NCI-H2196 (cell line): ENCODE data around the gene CCDC40.

Experiments used
- DNase-seq: peaks from one replicate; lab custom pipeline; 2025; ENCODE audit not compliant: unreplicated experiment; lab: John Stamatoyannopoulos, UW

The CCDC40 gene

DNA sequence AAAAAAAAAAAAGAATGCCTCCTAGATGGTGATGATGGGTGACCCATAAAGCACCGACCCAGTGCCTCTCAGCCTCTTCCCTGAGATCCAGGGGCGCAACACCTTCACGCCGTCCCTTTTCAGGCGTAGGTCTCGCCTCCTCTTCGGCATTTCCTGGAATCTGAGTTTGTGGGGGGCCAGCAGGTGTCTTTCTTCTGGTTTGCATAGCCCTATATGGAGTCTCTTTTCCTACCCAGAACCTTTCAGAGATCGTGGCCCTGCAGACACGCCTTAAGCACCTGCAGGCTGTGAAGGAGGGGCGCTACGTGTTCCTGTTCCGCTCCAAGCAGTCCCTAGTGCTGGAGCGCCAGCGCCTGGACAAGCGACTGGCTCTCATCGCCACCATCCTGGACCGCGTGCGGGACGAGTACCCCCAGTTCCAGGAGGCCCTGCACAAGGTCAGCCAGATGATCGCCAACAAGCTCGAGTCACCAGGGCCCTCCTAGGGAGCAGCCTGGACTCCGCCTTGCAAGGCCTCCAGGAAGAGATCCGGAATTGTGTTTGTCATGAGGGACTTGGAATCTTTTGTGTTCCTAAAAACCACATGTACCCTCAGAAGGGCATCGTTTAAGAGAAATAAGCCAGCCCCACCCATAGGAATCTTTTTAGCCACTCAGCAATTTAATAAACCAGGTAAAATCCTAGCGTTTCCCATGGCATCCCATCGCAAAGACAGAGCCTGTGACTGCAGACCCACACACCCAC lies 63.0 kb downstream of the CCDC40 start:
- DNase-seq: no peak

DNA sequence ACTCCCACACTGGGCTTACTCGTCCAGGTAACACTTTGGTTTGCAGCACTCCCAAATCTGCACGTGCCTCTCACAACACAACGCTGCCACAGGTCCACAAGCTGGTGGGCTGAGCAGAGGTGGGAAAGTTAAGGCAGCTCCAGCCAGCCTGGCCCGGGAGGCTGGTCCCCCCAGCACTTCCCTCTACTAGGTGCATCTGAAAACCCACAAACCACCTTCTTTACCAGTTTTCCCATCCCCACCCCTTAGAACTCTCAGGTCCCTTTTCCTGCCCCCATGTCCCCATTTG lies 63.5 kb downstream of the CCDC40 start:
- DNase-seq: no peak

- DNase-seq: peak; percentile 98
These were observed 64.8 kb downstream of the CCDC40 start, which contains the start of gene GAA for GRCh38 chr17:80101011-80101945. TSS of gene GAA (plus strand) at chr17:80101581. CDS start at chr17:80104587, 3,006 bp downstream.

DNA sequence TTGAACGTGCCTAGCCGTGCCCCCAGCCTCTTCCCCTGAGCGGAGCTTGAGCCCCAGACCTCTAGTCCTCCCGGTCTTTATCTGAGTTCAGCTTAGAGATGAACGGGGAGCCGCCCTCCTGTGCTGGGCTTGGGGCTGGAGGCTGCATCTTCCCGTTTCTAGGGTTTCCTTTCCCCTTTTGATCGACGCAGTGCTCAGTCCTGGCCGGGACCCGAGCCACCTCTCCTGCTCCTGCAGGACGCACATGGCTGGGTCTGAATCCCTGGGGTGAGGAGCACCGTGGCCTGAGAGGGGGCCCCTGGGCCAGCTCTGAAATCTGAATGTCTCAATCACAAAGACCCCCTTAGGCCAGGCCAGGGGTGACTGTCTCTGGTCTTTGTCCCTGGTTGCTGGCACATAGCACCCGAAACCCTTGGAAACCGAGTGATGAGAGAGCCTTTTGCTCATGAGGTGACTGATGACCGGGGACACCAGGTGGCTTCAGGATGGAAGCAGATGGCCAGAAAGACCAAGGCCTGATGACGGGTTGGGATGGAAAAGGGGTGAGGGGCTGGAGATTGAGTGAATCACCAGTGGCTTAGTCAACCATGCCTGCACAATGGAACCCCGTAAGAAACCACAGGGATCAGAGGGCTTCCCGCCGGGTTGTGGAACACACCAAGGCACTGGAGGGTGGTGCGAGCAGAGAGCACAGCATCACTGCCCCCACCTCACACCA lies 65.7 kb downstream of the CCDC40 start:
- no peak for DNase-seq

DNA sequence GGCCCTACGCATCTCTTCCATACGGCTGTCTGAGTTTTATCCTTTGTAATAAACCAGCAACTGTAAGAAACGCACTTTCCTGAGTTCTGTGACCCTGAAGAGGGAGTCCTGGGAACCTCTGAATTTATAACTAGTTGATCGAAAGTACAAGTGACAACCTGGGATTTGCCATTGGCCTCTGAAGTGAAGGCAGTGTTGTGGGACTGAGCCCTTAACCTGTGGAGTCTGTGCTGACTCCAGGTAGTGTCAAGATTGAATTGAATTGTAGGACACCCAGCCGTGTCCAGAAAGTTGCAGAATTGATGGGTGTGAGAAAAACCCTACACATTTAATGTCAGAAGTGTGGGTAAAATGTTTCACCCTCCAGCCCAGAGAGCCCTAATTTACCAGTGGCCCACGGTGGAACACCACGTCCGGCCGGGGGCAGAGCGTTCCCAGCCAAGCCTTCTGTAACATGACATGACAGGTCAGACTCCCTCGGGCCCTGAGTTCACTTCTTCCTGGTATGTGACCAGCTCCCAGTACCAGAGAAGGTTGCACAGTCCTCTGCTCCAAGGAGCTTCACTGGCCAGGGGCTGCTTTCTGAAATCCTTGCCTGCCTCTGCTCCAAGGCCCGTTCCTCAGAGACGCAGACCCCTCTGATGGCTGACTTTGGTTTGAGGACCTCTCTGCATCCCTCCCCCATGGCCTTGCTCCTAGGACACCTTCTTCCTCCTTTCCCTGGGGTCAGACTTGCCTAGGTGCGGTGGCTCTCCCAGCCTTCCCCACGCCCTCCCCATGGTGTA lies 66.4 kb downstream of the CCDC40 start:
- no peak for DNase-seq

GRCh38 chr17:80103449-80104085 lies 67.1 kb downstream of the CCDC40 start:
- no peak for DNase-seq

- peak; percentile 80 for DNase-seq
These were observed 68.0 kb downstream of the CCDC40 start for GRCh38 chr17:80104321-80104955.

DNA sequence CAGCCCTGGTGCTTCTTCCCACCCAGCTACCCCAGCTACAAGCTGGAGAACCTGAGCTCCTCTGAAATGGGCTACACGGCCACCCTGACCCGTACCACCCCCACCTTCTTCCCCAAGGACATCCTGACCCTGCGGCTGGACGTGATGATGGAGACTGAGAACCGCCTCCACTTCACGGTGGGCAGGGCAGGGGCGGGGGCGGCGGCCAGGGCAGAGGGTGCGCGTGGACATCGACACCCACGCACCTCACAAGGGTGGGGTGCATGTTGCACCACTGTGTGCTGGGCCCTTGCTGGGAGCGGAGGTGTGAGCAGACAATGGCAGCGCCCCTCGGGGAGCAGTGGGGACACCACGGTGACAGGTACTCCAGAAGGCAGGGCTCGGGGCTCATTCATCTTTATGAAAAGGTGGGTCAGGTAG lies 68.5 kb downstream of the CCDC40 start:
- no peak for DNase-seq

DNA sequence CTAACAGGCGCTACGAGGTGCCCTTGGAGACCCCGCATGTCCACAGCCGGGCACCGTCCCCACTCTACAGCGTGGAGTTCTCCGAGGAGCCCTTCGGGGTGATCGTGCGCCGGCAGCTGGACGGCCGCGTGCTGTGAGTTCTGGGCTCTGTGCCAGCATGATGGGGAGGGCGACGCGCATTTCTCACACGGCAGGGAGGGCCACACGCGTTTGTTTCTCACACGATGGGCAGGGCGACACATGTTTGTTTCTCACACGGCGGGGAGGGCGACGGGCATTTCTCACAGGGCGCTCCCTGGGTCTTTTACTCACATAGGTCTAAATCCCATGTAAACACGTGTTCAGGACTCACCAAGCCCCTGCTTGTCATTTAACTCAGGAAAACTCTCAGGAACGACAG lies 69.3 kb downstream of the CCDC40 start:
- no peak for DNase-seq

- no peak for DNase-seq
These were observed 69.7 kb downstream of the CCDC40 start for GRCh38 chr17:80106176-80106575.

- DNase-seq: no peak
These were observed 70.3 kb downstream of the CCDC40 start for GRCh38 chr17:80106751-80107150.

DNA sequence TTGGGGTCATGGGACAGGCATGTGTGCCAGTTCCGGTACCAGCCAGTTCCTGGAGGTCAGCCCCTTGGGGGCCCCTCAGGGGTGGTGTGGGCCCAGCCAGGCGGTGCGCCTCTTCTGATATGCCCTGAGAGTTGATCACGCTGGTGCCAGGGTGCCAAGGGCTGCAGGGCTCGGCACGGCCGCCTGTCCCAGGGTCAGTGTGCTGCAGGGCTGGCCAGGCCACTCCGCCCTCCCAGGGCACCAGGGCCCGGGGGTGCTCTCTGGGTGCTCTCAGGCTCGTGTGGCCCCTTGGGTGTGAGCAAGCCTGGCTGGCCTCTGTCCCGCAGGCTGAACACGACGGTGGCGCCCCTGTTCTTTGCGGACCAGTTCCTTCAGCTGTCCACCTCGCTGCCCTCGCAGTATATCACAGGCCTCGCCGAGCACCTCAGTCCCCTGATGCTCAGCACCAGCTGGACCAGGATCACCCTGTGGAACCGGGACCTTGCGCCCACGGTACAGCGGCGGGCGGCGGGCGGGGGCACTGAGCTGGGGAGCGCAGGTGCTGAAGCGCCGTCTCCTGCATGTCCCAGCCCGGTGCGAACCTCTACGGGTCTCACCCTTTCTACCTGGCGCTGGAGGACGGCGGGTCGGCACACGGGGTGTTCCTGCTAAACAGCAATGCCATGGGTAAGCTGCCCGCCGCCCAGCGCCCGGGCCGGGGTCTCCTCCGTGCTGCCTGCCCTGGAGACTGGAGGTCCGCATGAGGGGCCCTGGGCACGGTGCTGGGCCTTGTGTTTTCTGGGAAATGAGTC lies 71.0 kb downstream of the CCDC40 start:
- DNase-seq: no peak

DNA sequence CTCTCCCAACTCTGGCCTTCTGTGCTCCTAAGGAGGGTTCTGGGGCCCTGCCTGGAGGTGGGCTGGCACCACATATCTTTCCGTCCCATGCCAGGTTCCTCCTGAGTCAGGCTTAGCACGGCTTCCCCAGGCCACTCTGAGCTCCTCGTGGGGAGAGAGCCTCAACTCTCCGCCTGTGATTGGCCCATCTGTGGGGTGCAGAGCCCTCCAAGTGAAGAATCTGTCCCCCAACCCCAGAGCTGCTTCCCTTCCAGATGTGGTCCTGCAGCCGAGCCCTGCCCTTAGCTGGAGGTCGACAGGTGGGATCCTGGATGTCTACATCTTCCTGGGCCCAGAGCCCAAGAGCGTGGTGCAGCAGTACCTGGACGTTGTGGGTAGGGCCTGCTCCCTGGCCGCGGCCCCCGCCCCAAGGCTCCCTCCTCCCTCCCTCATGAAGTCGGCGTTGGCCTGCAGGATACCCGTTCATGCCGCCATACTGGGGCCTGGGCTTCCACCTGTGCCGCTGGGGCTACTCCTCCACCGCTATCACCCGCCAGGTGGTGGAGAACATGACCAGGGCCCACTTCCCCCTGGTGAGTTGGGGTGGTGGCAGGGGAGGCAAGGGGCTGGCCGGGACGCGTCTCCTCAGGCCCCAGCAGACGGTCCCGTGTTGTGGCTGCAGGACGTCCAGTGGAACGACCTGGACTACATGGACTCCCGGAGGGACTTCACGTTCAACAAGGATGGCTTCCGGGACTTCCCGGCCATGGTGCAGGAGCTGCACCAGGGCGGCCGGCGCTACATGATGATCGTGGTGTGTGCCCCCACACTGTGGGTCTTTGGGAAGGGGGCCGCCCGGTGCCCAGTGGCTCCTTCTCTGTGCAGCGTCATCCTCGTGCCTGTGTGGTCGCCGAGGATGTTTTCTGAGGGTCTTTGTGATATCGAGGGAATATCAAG lies 71.9 kb downstream of the CCDC40 start:
- DNase-seq: no peak

DNA sequence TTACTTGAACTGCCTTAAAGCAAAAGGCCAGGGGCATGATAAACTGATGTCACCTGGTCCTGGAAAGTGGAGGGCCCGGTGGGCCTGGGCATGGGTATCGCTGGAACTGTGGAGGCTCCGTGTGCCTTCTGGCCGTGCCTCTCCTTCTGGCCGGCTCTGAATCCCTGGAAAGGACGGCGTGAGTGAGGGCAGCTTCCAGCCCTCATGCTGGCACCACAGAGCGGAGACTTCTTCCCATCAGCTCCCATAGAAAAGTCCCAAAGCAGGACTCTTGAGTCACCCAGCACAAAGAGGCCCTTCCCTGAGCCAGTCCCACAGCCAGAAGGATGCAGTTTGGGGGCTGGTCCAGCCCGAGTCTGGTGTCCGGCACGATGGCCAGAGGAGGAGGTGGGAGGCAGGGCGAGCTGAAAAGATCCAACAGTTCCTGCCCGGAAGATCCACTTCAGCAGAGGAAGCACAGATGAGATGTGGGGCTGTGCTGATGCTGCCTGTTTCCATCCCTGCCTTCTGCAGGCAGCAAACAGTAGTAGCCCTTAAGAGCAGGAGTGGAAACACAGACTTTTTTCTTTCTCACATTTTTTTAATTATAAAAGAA lies 72.7 kb downstream of the CCDC40 start:
- DNase-seq: no peak

DNA sequence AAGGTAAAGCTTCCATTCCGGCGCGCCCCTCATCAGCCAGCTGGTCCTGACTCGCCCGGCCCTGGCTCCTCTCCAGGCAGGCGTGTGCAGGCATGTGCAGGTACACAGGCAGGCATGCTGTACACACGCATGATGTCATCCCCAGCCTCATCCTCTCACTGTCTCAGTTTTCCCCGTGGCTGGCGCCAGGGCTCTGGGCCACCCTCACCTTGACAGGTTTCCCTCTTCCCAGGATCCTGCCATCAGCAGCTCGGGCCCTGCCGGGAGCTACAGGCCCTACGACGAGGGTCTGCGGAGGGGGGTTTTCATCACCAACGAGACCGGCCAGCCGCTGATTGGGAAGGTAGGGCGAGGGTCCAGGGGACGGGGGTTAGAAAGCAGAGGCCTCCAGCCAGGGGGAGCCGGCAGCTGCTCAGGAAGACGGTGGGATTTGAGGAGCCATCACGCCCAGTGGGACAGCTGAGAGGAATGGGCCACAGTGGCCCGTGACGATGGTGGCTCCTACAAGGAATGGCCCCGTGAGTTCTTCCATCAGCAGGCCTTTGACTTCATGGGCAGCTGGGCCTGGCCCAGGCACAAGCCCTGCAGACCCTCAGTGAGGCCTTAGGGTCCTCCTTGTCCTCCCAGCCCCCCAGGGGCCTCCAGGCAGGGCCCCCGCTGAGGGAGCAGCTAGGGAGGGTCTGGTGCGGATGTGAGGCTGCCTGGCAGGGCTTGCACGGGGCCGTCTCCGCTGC lies 73.4 kb downstream of the CCDC40 start:
- no peak for DNase-seq

DNA sequence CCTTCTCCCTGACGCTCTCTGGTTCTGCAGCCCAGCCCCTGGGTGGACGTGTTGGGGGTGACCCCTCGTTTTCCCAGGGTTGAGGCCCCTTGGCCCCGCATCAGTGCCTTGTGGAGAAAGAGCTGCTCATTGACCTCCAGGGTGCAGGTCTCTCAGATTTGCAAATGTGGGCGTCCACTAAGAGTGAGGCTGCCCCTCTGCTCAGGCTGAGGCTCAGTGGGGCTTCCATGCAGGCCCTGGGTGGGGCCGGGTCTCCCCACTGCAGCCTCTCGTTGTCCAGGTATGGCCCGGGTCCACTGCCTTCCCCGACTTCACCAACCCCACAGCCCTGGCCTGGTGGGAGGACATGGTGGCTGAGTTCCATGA lies 74.0 kb downstream of the CCDC40 start:
- no peak for DNase-seq
